HepG2 (cell line): Measurements from ENCODE around the gene HINT1. TPM values are rescaled to one million over a fixed set of nuclear protein-coding genes. Genes with fewer than 3 reads are reported as not detected.

Experiments
- AKNA ChIP-seq: sonication (generic); formaldehyde crosslinking; IDR thresholded peaks from 2 replicates; pipeline ENCODE4 v1.4.0; 2020; ENCODE audit warnings: missing genetic modification reagents, borderline replicate concordance
- CBX1 ChIP-seq: IDR thresholded peaks from one replicate; pipeline ENCODE4 v1.6.1; 2016; ENCODE audit warnings: antibody characterized with exemption, low read depth
- CSRNP2 ChIP-seq: sonication (generic); formaldehyde crosslinking; conservative IDR thresholded peaks from 2 replicates; pipeline ENCODE4 v1.8.0; 2022; ENCODE audit warnings: low read depth, missing genetic modification reagents
- E2F2 ChIP-seq: sonication (generic); formaldehyde crosslinking; IDR thresholded peaks from 2 replicates; pipeline ENCODE4 v1.4.0; 2020; ENCODE audit warnings: missing genetic modification reagents, borderline replicate concordance
- FLYWCH1 ChIP-seq: sonication (generic); formaldehyde crosslinking; IDR thresholded peaks from 2 replicates; pipeline ENCODE4 v1.8.1; 2023; ENCODE audit warnings: mild to moderate bottlenecking, missing genetic modification reagents
- FOXK2 ChIP-seq: fragments of 450-650 bp; IDR thresholded peaks from 2 replicates; pipeline ENCODE4 v1.6.1; 2016
- HDAC6 ChIP-seq: fragments of 200-600 bp; sonication (generic); IDR thresholded peaks from 2 replicates; pipeline ENCODE4 v1.7.0; 2017; ENCODE audit warnings: mild to moderate bottlenecking, antibody characterized with exemption, low read length, low read depth
- ZBTB2 ChIP-seq: sonication (generic); formaldehyde crosslinking; IDR thresholded peaks from 2 replicates; pipeline ENCODE4 v1.8.0; 2022; ENCODE audit warnings: low read depth, missing genetic modification reagents
- ZNF276 ChIP-seq: sonication (generic); formaldehyde crosslinking; IDR thresholded peaks from 2 replicates; pipeline ENCODE4 v1.4.0; 2020; ENCODE audit warnings: mild to moderate bottlenecking, low read depth, missing genetic modification reagents
- ZNF441 ChIP-seq: sonication (generic); formaldehyde crosslinking; IDR thresholded peaks from 2 replicates; pipeline ENCODE4 v1.7.0; 2021; ENCODE audit warnings: missing genetic modification reagents, borderline replicate concordance
- ZNF468 ChIP-seq: sonication (generic); formaldehyde crosslinking; IDR thresholded peaks from 2 replicates; pipeline ENCODE4 v1.8.0; 2022; ENCODE audit warnings: mild to moderate bottlenecking, moderate library complexity, missing genetic modification reagents
- ZNF543 ChIP-seq: sonication (generic); formaldehyde crosslinking; IDR thresholded peaks from 2 replicates; pipeline ENCODE4 v1.4.0; 2020; ENCODE audit warnings: mild to moderate bottlenecking, missing genetic modification reagents
- polyA plus RNA-seq, 8 experiments: library from polyadenylated mRNA; depleted of rRNA in 3 of 8; stranded (reverse) in 7 of 8; unstranded in 1 of 8; fragments of >200 nt; fragmentation: Illumina TruSeq in 4 of 8; extraction: Trizol in 4 of 8; gene quantifications; 2 replicates each; pipeline versions ENCODE4 v1.2.1 to v1.2.3, GENCODE V29; 2011 to 2016; ENCODE audit warnings: low read depth in 4 of 8, missing spikeins in 1 of 8, mixed read lengths in 1 of 8; ENCODE audit not compliant: insufficient read depth in 1 of 8
- total RNA-seq, 5 experiments: library from RNA; depleted of rRNA; stranded (reverse); fragments of >200 nt; fragmentation: Illumina TruSeq; extraction: Trizol; gene quantifications; 2 replicates each; pipeline ENCODE4 v1.2.3, GENCODE V29; 2016; ENCODE audit warnings: low read depth in 1 of 5

Gene HINT1
- total and polyA plus RNA-seq, 2 of the 13 experiments (the other 11 are each of a cell fraction or from before 2014, with no cell fraction given), result 428 to 997 TPM

- 0 out of 2 replicates have a peak, but pooled peaks have one; percentile 31 for TF ChIP-seq AKNA
- TF ChIP-seq ZBTB2 (CRISPR knock-in tag), result peak; percentile 54; the same call in 1 of the 2 replicates
- TF ChIP-seq ZNF543, result peak; percentile 60; the same call in 1 of the 2 replicates
- TF ChIP-seq ZNF441 (CRISPR knock-in tag), result no peak
- TF ChIP-seq E2F2 (CRISPR knock-in tag), result peak; percentile 80; the same call in 1 of the 2 replicates
- TF ChIP-seq FOXK2, result no peak
- TF ChIP-seq CSRNP2 (CRISPR knock-in tag), result no peak
- TF ChIP-seq ZNF276, result no peak; the same call in 1 of the 2 replicates
- TF ChIP-seq CBX1, result no peak
- no peak for TF ChIP-seq HDAC6
- no peak for TF ChIP-seq ZNF468 (CRISPR knock-in tag)
- TF ChIP-seq FLYWCH1 (CRISPR knock-in tag), result no peak
Measured at GRCh38 chr5:131164191-131165118, 601 bp downstream of the HINT1 start (continued).
